ENCODE measurements around the gene FAM124B. TPM values are rescaled to one million over a fixed set of nuclear protein-coding genes. Genes with fewer than 3 reads are reported as not detected.

Gene FAM124B
- total RNA-seq, 1 donor from 2014 or later: not detected

DNA sequence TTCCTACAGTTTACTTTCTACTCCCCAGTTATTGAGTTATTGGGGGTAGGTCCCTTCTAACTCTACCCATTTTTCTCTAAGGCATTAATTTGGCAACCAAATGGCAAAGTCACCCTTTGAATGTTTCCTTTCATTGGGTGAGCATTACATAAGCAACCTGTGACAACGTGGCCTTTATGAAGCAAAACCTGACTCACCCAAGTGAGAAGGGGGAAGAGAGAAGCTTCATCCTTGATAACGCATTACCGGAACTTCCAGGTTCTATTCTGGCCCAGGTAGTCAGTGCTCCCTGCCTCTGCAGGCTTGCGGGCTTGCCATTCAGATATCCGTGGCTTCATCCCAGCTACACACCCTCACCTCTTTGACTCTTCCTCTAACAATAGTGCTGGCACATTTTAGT is 39.1 kb upstream of the FAM124B start:
- H3K4me3 Mint-ChIP-seq: no peak overlapping the region
- H3K4me1 Mint-ChIP-seq: no peaks in the 10 kb centered on the region

DNA sequence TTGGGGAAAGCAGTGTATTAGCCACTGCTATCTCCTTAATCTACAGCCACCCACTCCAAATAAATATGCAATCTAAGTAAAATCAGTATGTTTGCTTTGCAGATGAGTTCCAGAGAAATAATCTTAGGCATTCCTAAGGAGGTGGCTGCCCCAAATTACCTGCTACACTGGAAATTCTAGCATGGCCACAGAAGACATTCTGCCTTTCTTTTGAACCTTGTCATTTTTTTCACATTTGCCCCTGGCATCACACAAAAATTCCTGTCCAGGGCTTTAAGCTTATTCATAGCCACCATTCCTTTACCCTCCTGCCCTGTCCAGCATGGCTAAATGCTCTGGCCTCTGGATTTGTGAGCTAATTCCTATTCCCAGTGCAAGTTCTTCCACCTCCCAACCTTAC is 36.8 kb upstream of the FAM124B start:
- H3K9me3 ChIP-seq (ENCODE audit: low read depth): no peaks in the 10 kb centered on the region
- H3K9ac ChIP-seq: no peak overlapping the region
- no peak overlapping the region for H3K27ac Mint-ChIP-seq
- no peaks in the 10 kb centered on the region for H3K4me1 ChIP-seq
- no peaks in the 10 kb centered on the region for H3K36me3 ChIP-seq
- peaks cover 2% of the 10 kb centered on the region for H3K27me3 Mint-ChIP-seq (ENCODE audit: insufficient read depth, low read depth)
- no peaks in the 10 kb centered on the region for H3K79me2 ChIP-seq (ENCODE audit: low read depth)
- no peaks in the 10 kb centered on the region for H3K27me3 ChIP-seq
- peaks cover under 1% of the 10 kb centered on the region for H3K4me1 Mint-ChIP-seq
- no peak overlapping the region for H3K27ac ChIP-seq
- H3F3A ChIP-seq (ENCODE audit: low read depth): no peaks in the 10 kb centered on the region
- no peak overlapping the region for H3K4me2 ChIP-seq
- H2AFZ ChIP-seq (replicated peaks): no peak overlapping the region
- DNase-seq (ENCODE audit: low spot score): no peak
- no peak for TF ChIP-seq EZH2phosphoT487 (IDR thresholded peaks at IDR 0.05)
- TF ChIP-seq, protein P1, sequence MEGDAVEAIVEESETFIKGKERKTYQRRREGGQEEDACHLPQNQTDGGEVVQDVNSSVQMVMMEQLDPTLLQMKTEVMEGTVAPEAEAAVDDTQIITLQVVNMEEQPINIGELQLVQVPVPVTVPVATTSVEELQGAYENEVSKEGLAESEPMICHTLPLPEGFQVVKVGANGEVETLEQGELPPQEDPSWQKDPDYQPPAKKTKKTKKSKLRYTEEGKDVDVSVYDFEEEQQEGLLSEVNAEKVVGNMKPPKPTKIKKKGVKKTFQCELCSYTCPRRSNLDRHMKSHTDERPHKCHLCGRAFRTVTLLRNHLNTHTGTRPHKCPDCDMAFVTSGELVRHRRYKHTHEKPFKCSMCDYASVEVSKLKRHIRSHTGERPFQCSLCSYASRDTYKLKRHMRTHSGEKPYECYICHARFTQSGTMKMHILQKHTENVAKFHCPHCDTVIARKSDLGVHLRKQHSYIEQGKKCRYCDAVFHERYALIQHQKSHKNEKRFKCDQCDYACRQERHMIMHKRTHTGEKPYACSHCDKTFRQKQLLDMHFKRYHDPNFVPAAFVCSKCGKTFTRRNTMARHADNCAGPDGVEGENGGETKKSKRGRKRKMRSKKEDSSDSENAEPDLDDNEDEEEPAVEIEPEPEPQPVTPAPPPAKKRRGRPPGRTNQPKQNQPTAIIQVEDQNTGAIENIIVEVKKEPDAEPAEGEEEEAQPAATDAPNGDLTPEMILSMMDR (IDR thresholded peaks at IDR 0.05): no peak
- no peak for TF ChIP-seq EZH2 (IDR thresholded peaks at IDR 0.05)
- H3K4me3 Mint-ChIP-seq: no peak overlapping the region
- H3K36me3 Mint-ChIP-seq: no peaks in the 10 kb centered on the region
- no peak overlapping the region for H3K4me3 ChIP-seq
- peaks cover 9% of the 10 kb centered on the region for H3K9me3 Mint-ChIP-seq
- H4K20me1 ChIP-seq (ENCODE audit: low read depth): no peaks in the 10 kb centered on the region

More for the DNA sequence above, 39.1 kb upstream of the FAM124B start:
- no peak overlapping the region for H3K9ac ChIP-seq
- no peaks in the 10 kb centered on the region for H3K27me3 ChIP-seq
- H4K20me1 ChIP-seq (ENCODE audit: low read depth): no peaks in the 10 kb centered on the region
- TF ChIP-seq, protein P1 (IDR thresholded peaks at IDR 0.05): no peak
- TF ChIP-seq EZH2 (IDR thresholded peaks at IDR 0.05) (no peak), EZH2phosphoT487 (IDR thresholded peaks at IDR 0.05) (no peak)
- DNase-seq (ENCODE audit: low spot score): no peak
- Mint-ChIP-seq H3K36me3 (no peaks in the 10 kb centered on the region), H3K27me3 (ENCODE audit: insufficient read depth, low read depth) (peaks cover 6% of the 10 kb centered on the region), H3K9me3 (peaks cover 14% of the 10 kb centered on the region), H3K27ac (no peak overlapping the region)
- no peak overlapping the region for H3K4me3 ChIP-seq
- H3K9me3 ChIP-seq (ENCODE audit: low read depth): no peaks in the 10 kb centered on the region
- H3K4me2 ChIP-seq: no peak overlapping the region
- H2AFZ ChIP-seq (replicated peaks): no peak overlapping the region
- no peaks in the 10 kb centered on the region for H3K79me2 ChIP-seq (ENCODE audit: low read depth)
- H3K4me1 ChIP-seq: no peaks in the 10 kb centered on the region
- no peaks in the 10 kb centered on the region for H3F3A ChIP-seq (ENCODE audit: low read depth)
- no peaks in the 10 kb centered on the region for H3K36me3 ChIP-seq
- no peak overlapping the region for H3K27ac ChIP-seq

DNA sequence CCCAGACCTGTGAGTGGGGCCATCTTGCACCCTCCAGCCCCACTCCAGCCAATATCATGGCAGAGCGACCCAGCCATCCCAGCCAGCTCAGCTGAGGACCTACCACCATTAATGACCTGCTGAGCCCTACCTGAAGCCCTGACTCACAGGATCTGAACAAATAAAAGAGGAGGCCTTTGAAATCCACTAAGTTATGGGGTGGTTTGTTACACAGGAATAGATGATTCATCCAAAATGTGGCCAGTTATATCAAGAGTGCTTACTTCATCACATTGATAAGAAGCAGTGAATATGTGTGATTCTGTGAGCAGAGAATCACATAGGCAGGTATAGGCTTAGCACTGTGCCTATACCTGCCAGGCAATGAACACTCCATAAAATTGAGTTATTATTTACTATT is 34.7 kb upstream of the FAM124B start:
- Histone ChIP-seq H3K9ac (no peak overlapping the region), H3K36me3 (no peaks in the 10 kb centered on the region), H3K4me3 (no peak overlapping the region), H3K4me1 (peaks cover 3% of the 10 kb centered on the region), H3K9me3 (ENCODE audit: low read depth) (no peaks in the 10 kb centered on the region), H3F3A (ENCODE audit: low read depth) (peaks cover 3% of the 10 kb centered on the region), H2AFZ (replicated peaks) (no peak overlapping the region), H3K27ac (no peak overlapping the region), H4K20me1 (ENCODE audit: low read depth) (no peaks in the 10 kb centered on the region), H3K27me3 (no peaks in the 10 kb centered on the region), H3K79me2 (ENCODE audit: low read depth) (no peaks in the 10 kb centered on the region), H3K4me2 (no peak overlapping the region)
- TF ChIP-seq EZH2 (IDR thresholded peaks at IDR 0.05) (no peak), EZH2phosphoT487 (IDR thresholded peaks at IDR 0.05) (no peak)
- TF ChIP-seq, protein P1 (IDR thresholded peaks at IDR 0.05): no peak
- Mint-ChIP-seq H3K4me1 (peaks cover 11% of the 10 kb centered on the region), H3K27ac (no peak overlapping the region), H3K9me3 (peaks cover 13% of the 10 kb centered on the region), H3K27me3 (ENCODE audit: insufficient read depth, low read depth) (peaks cover 8% of the 10 kb centered on the region), H3K4me3 (no peak overlapping the region), H3K36me3 (no peaks in the 10 kb centered on the region)
- DNase-seq (ENCODE audit: low spot score): no peak
